Upper lobe of left lung (tissue), 6 donors: ENCODE results near the gene EBF3. TPM values are rescaled to one million over a fixed set of nuclear protein-coding genes. Genes with fewer than 3 reads are reported as not detected.

Source experiments
- ATAC-seq, 2 donors: fragments of 200-7000 bp; cut with Tn5 transposase; one replicate each; pipeline ENCODE4 v1.9.1; 2022; ENCODE audit warnings: mild to moderate bottlenecking in 2 of 2, moderate library complexity in 2 of 2; ENCODE audit not compliant: low FRiP score in 2 of 2
- DNase-seq, 2 donors: peaks; one replicate each; pipeline ENCODE4 v3.0.0-alpha.2; 2019 to 2020
- H3K27ac ChIP-seq, 4 donors: fragments of 200-600 bp; sonication (generic); one replicate each; pipeline ENCODE4 v1.5.1; 2016 to 2019
- H3K27me3 ChIP-seq, 4 donors: fragments of 200-600 bp; sonication (generic); one replicate each; pipeline ENCODE4 v1.5.1; 2017 to 2019
- H3K36me3 ChIP-seq, 4 donors: fragments of 200-600 bp; sonication (generic); one replicate each; pipeline ENCODE4 v1.5.1; 2016 to 2019
- H3K4me1 ChIP-seq, 4 donors: fragments of 200-600 bp; sonication (generic); one replicate each; pipeline ENCODE4 v1.5.1; 2018 to 2019
- H3K4me3 ChIP-seq, 4 donors: fragments of 200-600 bp; sonication (generic); one replicate each; pipeline ENCODE4 v1.5.1; 2017 to 2019; ENCODE audit warnings: mild to moderate bottlenecking in 2 of 4, moderate library complexity in 1 of 4
- H3K9me3 ChIP-seq, 4 donors: fragments of 200-600 bp; sonication (generic); one replicate each; pipeline ENCODE4 v1.5.1; 2018 to 2019
- CTCF ChIP-seq, 6 experiments: fragments of 450-650 bp in 4 of 6; fragments of 200-600 bp in 2 of 6; sonication (generic) in 2 of 6; IDR thresholded peaks; one replicate each; pipeline ENCODE4 v1.5.1; 2016 to 2019; ENCODE audit warnings: antibody characterized with exemption in 6 of 6
- EP300 ChIP-seq, 4 donors: sonication (generic); formaldehyde crosslinking; IDR thresholded peaks; one replicate each; pipeline ENCODE4 v1.5.1; 2017; ENCODE audit warnings: antibody characterized with exemption in 4 of 4, control low read depth in 2 of 4
- POLR2A ChIP-seq, 4 donors: fragments of 450-650 bp; IDR thresholded peaks; one replicate each; pipeline ENCODE4 v1.5.1; 2016 to 2017; ENCODE audit warnings: antibody characterized with exemption in 4 of 4, mild to moderate bottlenecking in 2 of 4
- POLR2AphosphoS5 ChIP-seq, 2 donors: sonication (generic); formaldehyde crosslinking; IDR thresholded peaks; one replicate each; pipeline ENCODE4 v1.5.1; 2017; ENCODE audit warnings: antibody characterized with exemption in 2 of 2
- WGBS, 2 donors: methylation state at CpG; one replicate each; pipeline ENCODE4 v1.1.5; 2017 to 2018; 5-methylcytosine and 5-hydroxymethylcytosine counted together
- total RNA-seq, 6 donors: library from RNA; depleted of rRNA in 4 of 6; stranded (reverse); fragments of >200 nt in 4 of 6; gene quantifications; one replicate each; pipeline versions ENCODE4 v1.1.0 to v1.2.1, GENCODE V29; 2016 to 2021
- donor health status: DM: no; HTN: no; CAD: no; lungs with moderate emphysema.
- donor health status: DM: no; HTN: yes; CAD: no; lungs with severe emphysema.

Gene EBF3
- total RNA-seq, 6 donors from 2014 or later, result 0.06 to 0.51 TPM; not detected in 4

- peak in 1 of 2 donors; percentile 4 for ATAC-seq
- no peaks in the 10 kb centered on the region for H3K9me3 ChIP-seq
- H3K27ac ChIP-seq, result no peak overlapping the region
- H3K36me3 ChIP-seq, result no peaks in the 10 kb centered on the region
- no peaks in the 10 kb centered on the region for H3K27me3 ChIP-seq
- peak in 1 of 2 donors; percentile 66 for DNase-seq
- 84 to 97% methylated on average over 13 to 16 of the region's 16 CpGs for WGBS, 2 donors
- H3K4me1 ChIP-seq, result no peaks in the 10 kb centered on the region
- H3K4me3 ChIP-seq, result no peak overlapping the region
- TF ChIP-seq CTCF (IDR thresholded peaks at IDR 0.05), result no peak
- TF ChIP-seq POLR2AphosphoS5 (IDR thresholded peaks at IDR 0.05), result no peak
- TF ChIP-seq POLR2A (IDR thresholded peaks at IDR 0.05), result no peak
- no peak for TF ChIP-seq EP300 (IDR thresholded peaks at IDR 0.05)
These were observed 22.7 kb downstream of the EBF3 start for GRCh38 chr10:129941199-129942018.

- Histone ChIP-seq H3K27ac (no peak overlapping the region), H3K36me3 (no peaks in the 10 kb centered on the region), H3K9me3 (no peaks in the 10 kb centered on the region), H3K27me3 (no peaks in the 10 kb centered on the region), H3K4me1 (no peaks in the 10 kb centered on the region), H3K4me3 (no peak overlapping the region)
- DNase-seq (peak in 1 of 2 donors; percentile 18), ATAC-seq (no peak)
- WGBS, 2 donors, result 85 to 92% methylated on average over 7 to 13 of the region's 13 CpGs
- no peak for TF ChIP-seq POLR2A (IDR thresholded peaks at IDR 0.05)
- no peak for TF ChIP-seq CTCF (IDR thresholded peaks at IDR 0.05)
- no peak for TF ChIP-seq EP300 (IDR thresholded peaks at IDR 0.05)
- no peak for TF ChIP-seq POLR2AphosphoS5 (IDR thresholded peaks at IDR 0.05)
These were observed 23.4 kb downstream of the EBF3 start for GRCh38 chr10:129940617-129941198.

- Histone ChIP-seq H3K36me3 (no peaks in the 10 kb centered on the region), H3K4me3 (no peak overlapping the region), H3K27me3 (no peaks in the 10 kb centered on the region), H3K9me3 (no peaks in the 10 kb centered on the region), H3K27ac (no peak overlapping the region), H3K4me1 (no peaks in the 10 kb centered on the region)
- ATAC-seq, result no peak
- 82 to 83% methylated on average over 18 to 23 of the region's 23 CpGs for WGBS, 2 donors
- TF ChIP-seq POLR2AphosphoS5 (IDR thresholded peaks at IDR 0.05), result no peak
- TF ChIP-seq EP300 (IDR thresholded peaks at IDR 0.05), result no peak
- TF ChIP-seq POLR2A (IDR thresholded peaks at IDR 0.05), result no peak
- no peak for TF ChIP-seq CTCF (IDR thresholded peaks at IDR 0.05)
- peak in 1 of 2 donors; percentile 13 for DNase-seq
These were observed 24.4 kb downstream of the EBF3 start for GRCh38 chr10:129939416-129940275.

GRCh38 chr10:129938460-129938859, 25.6 kb downstream of the EBF3 start:
- no peak for ATAC-seq
- H3K36me3 ChIP-seq, result no peaks in the 10 kb centered on the region
- WGBS, 2 donors, result 81% methylated on average over 8 of the region's 8 CpGs
- H3K4me3 ChIP-seq, result no peak overlapping the region
- DNase-seq, result peak in 1 of 2 donors; percentile 1
- no peaks in the 10 kb centered on the region for H3K27me3 ChIP-seq
- no peaks in the 10 kb centered on the region for H3K4me1 ChIP-seq
- H3K27ac ChIP-seq, result no peak overlapping the region
- TF ChIP-seq POLR2AphosphoS5 (IDR thresholded peaks at IDR 0.05) (no peak), POLR2A (IDR thresholded peaks at IDR 0.05) (no peak), CTCF (IDR thresholded peaks at IDR 0.05) (no peak), EP300 (IDR thresholded peaks at IDR 0.05) (no peak)
- no peaks in the 10 kb centered on the region for H3K9me3 ChIP-seq
